Stimulated activated CD4-positive, alpha-beta T cell treated with anti-CD3 and anti-CD28 coated beads, Interleukin-15, amount 100 ng/mL, for 24 hours (primary cell): ENCODE measurements around the gene PLIN4.

Experiments used
- DNase-seq: peaks from one replicate; pipeline ENCODE4 v3.0.0-alpha.2; 2020

The PLIN4 gene

DNA sequence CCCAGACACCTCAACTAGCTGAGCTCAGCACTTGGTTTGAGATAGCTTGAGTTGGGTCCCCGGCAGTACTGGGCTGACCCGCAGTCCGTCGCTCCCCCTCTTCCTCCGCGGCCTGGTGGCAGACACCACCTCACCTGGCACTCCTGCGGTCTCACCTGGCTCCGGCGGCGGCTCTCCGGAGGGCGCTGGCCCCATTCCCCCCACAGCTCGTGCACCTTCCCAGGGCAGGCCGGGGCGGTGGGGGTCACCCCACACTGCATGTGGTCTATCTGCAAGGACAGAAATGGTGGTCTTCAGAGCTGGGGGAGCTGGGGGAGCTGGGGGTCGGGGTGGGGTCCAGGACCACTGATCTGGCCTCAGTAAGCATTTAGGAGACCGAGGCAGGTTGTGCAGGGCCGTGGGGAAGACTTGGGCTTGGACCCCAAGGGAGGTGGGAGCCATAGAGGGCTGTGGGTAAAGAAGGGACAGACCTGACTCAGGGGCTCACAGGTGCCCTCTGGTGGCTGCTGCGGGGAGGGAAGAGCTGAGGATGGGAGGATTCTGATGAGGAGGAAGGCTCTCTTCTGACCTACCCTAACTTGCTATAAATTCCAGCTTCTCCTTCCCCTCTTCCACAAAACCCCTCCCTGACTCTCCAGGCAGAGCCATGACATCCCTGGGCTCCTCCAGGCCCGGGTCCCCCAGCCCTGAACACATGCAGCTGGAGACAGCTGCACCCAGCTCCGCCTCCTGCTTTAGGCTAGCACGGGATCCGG is 6.7 kb upstream of the PLIN4 start:
- peak; percentile 81 for DNase-seq

GRCh38 chr19:4523306-4524110 is 5.2 kb upstream of the PLIN4 start:
- DNase-seq, result peak; percentile 44

- DNase-seq, result no peak
Observed at GRCh38 chr19:4522291-4523002, 4.2 kb upstream of the PLIN4 start.

DNA sequence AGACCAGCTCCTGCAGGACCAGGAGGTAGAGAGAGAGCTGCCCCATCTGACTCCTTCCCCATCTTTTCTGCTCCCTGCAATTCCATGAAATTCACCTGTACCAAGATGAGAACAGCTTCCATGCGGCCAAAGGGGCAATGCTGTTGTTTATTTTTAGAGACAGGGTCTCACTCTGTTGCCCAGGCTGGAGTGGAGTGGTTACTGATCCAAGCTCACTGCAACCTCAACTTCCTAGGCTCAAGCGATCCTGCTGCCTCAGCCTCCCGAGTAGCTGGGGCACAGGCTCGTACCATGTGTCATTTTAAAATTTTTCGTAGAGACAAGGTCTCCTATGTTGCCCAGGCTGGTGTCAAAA is 3.6 kb upstream of the PLIN4 start:
- no peak for DNase-seq

DNA sequence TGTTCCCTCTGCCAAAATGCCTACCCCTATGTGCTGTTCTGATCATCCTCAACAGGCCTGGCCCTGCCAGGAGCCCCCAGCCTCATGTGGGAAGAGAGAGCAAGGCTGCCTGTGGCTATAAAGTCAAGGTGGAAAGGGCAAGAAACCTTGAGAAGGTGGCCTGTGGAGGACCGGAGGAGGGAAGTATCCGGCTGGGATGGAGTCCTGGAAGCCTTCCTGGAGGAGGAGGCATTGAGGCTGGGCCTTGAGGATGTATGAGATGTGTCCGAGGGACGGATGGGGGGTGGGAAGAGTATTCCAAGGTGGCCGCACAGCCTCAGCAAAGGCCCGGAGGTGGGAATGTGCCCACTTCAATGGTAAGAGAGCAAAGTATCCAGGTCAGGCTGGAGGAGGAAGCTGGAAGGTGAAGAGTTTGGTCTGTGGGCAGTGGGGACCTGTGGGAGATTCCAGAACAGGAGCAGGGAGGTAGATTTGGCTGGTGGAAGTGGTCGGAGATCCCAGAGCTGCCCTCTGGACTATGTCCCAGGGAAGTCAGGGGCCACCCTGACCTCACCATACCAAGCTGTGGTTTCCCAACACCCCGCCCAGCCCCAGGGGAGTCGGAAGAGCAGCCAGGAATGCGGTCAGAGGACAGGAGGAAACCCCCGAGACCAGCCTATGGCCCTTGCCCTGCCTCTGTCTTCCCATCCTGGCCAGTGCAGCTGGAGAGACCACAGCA is 3.0 kb upstream of the PLIN4 start:
- no peak for DNase-seq

DNA sequence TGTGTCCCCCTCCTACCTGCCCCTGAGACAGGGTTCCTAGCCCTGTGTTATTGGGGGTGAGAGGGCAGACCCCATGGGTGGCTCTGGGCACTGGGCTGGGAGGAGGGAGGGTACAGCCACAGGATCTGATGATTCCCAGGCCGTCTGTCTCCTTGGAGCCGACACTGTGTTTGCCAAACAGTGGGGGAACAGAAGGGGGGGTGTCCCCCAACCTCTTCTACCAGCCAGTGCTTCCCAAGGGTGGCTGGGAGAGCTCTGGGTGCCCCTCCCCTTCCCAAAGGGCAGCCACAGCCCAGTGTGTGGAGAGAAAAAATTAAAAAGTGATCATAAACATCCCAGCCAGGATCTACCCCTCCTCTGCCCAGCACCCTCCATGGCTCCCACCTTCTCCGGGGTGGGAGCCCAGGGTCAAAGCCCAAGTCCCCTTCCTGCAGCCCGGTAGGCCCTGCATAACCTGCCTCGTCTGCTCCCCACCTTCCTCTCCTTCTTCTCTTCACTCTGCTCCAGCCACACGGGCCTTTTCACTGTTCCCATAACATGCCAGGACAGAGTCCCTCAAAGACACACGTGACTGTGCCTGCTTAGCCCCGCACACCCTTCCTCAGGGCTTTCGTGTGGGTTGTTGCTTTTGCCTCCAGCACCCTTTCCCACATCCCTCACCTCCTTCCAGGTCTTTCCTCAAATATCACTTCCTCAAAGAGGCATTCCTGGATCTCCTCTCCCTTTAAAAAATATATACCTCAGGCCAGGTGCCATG is 1.4 kb upstream of the PLIN4 start:
- no peak for DNase-seq

DNA sequence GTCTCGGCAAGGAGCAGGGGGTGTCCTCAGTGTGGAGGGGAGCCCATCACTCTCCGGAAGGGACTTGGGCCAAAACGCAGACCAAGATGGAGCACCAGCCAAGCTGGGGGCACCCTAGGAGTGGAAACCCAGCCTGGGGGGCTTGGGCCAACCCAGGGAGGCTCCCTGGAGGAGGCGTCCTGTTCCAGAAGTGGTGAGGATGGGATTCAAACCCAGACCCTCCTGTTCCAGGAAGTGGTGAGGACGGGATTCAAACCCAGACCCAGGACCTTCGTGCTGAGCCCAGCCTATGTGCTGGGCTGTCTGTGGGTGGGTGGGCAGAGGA is 848 bp upstream of the PLIN4 start:
- DNase-seq, result no peak

GRCh38 chr19:4517451-4518057 is 732 bp downstream of the PLIN4 start:
- DNase-seq, result no peak

DNA sequence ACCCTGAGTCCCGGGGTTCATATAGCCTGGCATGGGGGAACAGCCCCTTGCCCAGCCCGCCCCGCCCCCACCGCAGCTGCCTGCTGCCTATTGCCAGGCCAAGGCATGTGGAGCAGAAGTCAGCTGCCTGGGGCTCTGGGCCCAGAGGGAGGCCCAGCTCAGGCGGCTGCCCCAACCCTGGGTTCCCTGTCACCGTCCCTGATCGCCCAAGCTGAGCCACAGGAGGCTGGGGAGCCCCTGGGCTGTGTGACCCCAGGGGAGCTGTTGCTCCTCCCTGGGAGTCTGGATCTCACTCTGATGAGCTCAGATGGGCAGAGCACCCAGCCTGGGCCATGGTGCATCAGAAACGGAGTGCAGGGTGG is 1.4 kb downstream of the PLIN4 start:
- DNase-seq, result no peak

GRCh38 chr19:4516199-4516938 is 1.9 kb downstream of the PLIN4 start:
- no peak for DNase-seq

DNA sequence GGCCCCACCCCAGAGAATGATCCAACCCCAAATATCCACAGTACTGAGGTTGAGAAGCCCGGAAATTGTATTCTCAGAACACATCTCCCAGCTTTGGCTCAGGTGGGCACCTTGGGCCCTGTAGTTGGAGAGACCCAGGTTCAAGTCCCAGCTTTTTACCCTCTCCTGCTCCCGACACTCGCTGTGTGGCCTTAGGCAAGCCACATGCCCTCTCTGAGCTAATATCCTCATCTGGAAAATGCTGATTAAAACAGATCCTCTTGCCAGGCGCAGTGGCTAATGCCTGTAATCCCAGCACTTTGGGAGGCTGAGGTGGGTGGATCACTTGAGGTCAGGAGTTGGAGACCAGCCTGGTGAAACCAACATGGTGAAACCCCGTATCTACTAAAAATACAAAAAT is 2.6 kb downstream of the PLIN4 start:
- no peak for DNase-seq

- no peak for DNase-seq
Observed at GRCh38 chr19:4513248-4513647, 5.0 kb downstream of the PLIN4 start.

DNA sequence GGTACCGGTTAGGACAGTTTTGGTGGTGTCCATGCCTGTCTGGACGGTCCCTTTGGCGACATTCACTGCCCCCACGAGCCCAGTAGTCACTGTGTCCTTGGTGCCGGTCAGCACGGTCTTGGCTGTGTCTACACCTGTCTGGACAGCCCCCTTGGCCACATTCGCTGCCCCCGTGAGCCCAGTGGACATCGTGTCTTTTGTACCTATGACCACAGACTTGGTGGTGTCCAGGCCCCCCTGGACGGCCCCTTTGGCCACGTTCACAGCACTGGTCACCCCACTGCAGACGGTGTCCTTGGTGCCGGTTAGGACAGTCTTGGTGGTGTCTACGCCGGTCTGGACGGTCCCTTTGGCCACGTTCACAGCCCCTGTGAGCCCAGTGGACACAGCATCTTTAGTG is 6.2 kb downstream of the PLIN4 start:
- DNase-seq, result no peak

GRCh38 chr19:4511300-4512054 is 6.8 kb downstream of the PLIN4 start:
- DNase-seq, result no peak

- DNase-seq, result peak; percentile 11
Observed at GRCh38 chr19:4510435-4511255, 7.6 kb downstream of the PLIN4 start.

- no peak for DNase-seq
Observed at GRCh38 chr19:4508698-4509097, 9.6 kb downstream of the PLIN4 start.

DNA sequence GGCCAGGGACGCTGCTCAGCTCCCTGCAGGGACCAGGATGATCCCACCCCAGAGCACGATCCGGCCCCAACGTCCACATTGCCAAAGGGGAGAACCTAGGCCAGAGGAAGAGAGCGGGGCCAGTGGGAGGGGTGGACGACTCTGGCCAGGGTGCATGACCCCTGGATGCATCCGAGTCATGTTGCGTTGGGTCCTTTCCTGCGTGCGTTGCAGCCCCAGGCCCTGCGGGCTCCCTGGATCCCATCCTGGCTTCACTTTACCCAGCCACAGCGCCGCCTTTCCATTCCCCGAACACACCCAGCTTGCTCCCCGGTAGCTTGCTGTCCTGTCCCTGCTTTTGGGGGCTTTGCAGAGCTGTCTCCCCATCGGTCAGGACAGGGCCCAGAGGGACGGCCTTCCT is 10.5 kb downstream of the PLIN4 start:
- no peak for DNase-seq

- DNase-seq, result no peak
Observed at GRCh38 chr19:4507150-4507452, 11.2 kb downstream of the PLIN4 start.

GRCh38 chr19:4506449-4507149 is 11.7 kb downstream of the PLIN4 start:
- DNase-seq, result peak; percentile 21
